Measurements from ENCODE around the gene FSTL1.

Gene FSTL1

GRCh38 chr3:120468635-120469295 is 18.0 kb upstream of the FSTL1 start:
- no peak for DNase-seq (ENCODE audit: low read depth)

GRCh38 chr3:120462409-120462959 is 11.7 kb upstream of the FSTL1 start:
- DNase-seq (ENCODE audit: low read depth), result no peak

GRCh38 chr3:120461416-120461815 is 10.6 kb upstream of the FSTL1 start:
- no peak for DNase-seq (ENCODE audit: low read depth)

GRCh38 chr3:120460862-120461261 is 10.1 kb upstream of the FSTL1 start:
- DNase-seq (ENCODE audit: low read depth), result no peak

GRCh38 chr3:120460181-120460790 is 9.5 kb upstream of the FSTL1 start:
- DNase-seq (ENCODE audit: low read depth), result no peak

- no peak for DNase-seq (ENCODE audit: low read depth)
These were observed 8.4 kb upstream of the FSTL1 start for GRCh38 chr3:120459196-120459595.

GRCh38 chr3:120457827-120458226 is 7.0 kb upstream of the FSTL1 start:
- no peak for DNase-seq (ENCODE audit: low read depth)

- no peak for DNase-seq (ENCODE audit: low read depth)
These were observed 3.4 kb upstream of the FSTL1 start for GRCh38 chr3:120454076-120454689.

GRCh38 chr3:120452816-120453215 is 2.0 kb upstream of the FSTL1 start:
- DNase-seq (ENCODE audit: low read depth), result no peak

GRCh38 chr3:120451806-120452205 is 1.0 kb upstream of the FSTL1 start:
- no peak for DNase-seq (ENCODE audit: low read depth)

- no peak for DNase-seq (ENCODE audit: low read depth)
These were observed 525 bp upstream of the FSTL1 start for GRCh38 chr3:120451272-120451761.

GRCh38 chr3:120449701-120450599 is 842 bp downstream of the FSTL1 start:
- no peak for DNase-seq (ENCODE audit: low read depth)

GRCh38 chr3:120449251-120449650 is 1.5 kb downstream of the FSTL1 start:
- DNase-seq (ENCODE audit: low read depth), result no peak

GRCh38 chr3:120448756-120449155 is 2.0 kb downstream of the FSTL1 start:
- peak; percentile 86 for DNase-seq (ENCODE audit: low read depth)

- no peak for DNase-seq (ENCODE audit: low read depth)
These were observed 3.7 kb downstream of the FSTL1 start for GRCh38 chr3:120446891-120447668.

GRCh38 chr3:120445654-120446053 is 5.1 kb downstream of the FSTL1 start:
- no peak for DNase-seq (ENCODE audit: low read depth)

GRCh38 chr3:120443626-120444123 is 7.1 kb downstream of the FSTL1 start:
- DNase-seq (ENCODE audit: low read depth), result no peak

GRCh38 chr3:120442975-120443517 is 7.7 kb downstream of the FSTL1 start:
- no peak for DNase-seq (ENCODE audit: low read depth)

- no peak for DNase-seq (ENCODE audit: low read depth)
These were observed 9.0 kb downstream of the FSTL1 start for GRCh38 chr3:120441776-120442175.

GRCh38 chr3:120440762-120441161 is 10.0 kb downstream of the FSTL1 start:
- DNase-seq (ENCODE audit: low read depth), result no peak

All from HS-27A (cell line).